ENCODE results near the gene TRAPPC5. TPM values are rescaled to one million over a fixed set of nuclear protein-coding genes. Genes with fewer than 3 reads are reported as not detected.

Gene TRAPPC5
- total RNA-seq, 1 experiment from 2014 or later = 124 TPM

DNA sequence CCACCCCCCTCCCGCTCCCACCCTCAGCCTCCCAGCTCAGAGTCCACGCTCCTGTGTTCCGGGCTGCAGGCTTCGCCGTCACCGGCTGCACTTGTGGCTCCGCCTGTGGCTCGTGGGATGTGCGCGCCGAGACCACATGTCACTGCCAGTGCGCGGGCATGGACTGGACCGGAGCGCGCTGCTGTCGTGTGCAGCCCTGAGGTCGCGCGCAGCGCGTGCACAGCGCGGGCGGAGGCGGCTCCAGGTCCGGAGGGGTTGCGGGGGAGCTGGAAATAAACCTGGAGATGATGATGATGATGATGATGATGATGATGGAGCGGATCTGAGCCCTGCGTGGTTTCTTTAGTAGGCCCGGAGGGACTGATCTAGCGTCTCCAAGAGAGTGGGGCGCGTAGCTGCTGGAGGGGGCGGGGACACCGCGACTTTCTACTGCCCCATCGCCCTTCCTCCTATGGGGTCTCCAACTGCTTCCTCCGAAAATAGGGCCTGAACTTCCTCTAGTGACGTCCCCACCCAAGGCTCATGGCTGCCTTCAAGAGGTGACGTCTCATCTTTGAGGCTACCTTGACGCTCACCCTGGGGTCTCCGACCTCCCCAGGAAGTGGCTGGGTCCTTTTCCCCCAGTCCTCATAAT, 10.4 kb upstream of the TRAPPC5 start (continued):
- TF ChIP-seq, protein P1, sequence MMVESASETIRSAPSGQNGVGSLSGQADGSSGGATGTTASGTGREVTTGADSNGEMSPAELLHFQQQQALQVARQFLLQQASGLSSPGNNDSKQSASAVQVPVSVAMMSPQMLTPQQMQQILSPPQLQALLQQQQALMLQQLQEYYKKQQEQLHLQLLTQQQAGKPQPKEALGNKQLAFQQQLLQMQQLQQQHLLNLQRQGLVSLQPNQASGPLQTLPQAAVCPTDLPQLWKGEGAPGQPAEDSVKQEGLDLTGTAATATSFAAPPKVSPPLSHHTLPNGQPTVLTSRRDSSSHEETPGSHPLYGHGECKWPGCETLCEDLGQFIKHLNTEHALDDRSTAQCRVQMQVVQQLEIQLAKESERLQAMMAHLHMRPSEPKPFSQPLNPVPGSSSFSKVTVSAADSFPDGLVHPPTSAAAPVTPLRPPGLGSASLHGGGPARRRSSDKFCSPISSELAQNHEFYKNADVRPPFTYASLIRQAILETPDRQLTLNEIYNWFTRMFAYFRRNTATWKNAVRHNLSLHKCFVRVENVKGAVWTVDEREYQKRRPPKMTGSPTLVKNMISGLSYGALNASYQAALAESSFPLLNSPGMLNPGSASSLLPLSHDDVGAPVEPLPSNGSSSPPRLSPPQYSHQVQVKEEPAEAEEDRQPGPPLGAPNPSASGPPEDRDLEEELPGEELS (CRISPR knock-in tag; IDR thresholded peaks at IDR 0.05) = peak; percentile 65; the same call in 1 of the 2 replicates
- TF ChIP-seq, protein P2, sequence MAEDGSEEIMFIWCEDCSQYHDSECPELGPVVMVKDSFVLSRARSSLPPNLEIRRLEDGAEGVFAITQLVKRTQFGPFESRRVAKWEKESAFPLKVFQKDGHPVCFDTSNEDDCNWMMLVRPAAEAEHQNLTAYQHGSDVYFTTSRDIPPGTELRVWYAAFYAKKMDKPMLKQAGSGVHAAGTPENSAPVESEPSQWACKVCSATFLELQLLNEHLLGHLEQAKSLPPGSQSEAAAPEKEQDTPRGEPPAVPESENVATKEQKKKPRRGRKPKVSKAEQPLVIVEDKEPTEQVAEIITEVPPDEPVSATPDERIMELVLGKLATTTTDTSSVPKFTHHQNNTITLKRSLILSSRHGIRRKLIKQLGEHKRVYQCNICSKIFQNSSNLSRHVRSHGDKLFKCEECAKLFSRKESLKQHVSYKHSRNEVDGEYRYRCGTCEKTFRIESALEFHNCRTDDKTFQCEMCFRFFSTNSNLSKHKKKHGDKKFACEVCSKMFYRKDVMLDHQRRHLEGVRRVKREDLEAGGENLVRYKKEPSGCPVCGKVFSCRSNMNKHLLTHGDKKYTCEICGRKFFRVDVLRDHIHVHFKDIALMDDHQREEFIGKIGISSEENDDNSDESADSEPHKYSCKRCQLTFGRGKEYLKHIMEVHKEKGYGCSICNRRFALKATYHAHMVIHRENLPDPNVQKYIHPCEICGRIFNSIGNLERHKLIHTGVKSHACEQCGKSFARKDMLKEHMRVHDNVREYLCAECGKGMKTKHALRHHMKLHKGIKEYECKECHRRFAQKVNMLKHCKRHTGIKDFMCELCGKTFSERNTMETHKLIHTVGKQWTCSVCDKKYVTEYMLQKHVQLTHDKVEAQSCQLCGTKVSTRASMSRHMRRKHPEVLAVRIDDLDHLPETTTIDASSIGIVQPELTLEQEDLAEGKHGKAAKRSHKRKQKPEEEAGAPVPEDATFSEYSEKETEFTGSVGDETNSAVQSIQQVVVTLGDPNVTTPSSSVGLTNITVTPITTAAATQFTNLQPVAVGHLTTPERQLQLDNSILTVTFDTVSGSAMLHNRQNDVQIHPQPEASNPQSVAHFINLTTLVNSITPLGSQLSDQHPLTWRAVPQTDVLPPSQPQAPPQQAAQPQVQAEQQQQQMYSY (CRISPR knock-in tag; IDR thresholded peaks at IDR 0.05) = peak; percentile 53; the same call in 1 of the 2 replicates
- 0 out of 2 replicates have a peak, but pooled peaks have one; percentile 24 for TF ChIP-seq ETV6 (CRISPR knock-in tag; IDR thresholded peaks at IDR 0.05)

DNA sequence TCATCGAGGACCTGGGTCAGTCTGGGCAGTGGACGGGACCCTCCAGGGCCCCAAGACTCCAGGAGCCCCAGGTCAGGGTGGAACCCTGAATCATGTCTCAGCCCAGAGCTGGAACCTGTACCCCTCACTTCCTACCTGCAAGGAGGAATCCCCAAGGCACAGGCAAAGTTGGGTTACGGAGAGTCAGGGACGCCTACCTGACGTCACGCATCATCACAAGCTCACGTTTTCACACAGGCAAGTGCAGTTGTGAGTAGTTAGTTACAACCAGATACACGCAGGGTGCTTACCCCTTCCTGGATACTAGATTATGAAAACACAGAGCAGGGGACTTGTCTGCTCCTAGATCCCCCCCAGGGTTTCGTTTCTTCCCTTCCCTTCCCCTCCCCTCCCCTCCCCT, 9.8 kb upstream of the TRAPPC5 start:
- Mint-ChIP-seq H3K27ac (no peak overlapping the region), H3K4me3 (peak overlapping the region; percentile 86), H3K9me3 (peaks cover 5% of the 10 kb centered on the region), H3K36me3 (no peaks in the 10 kb centered on the region; the same call in 1 of the 2 replicates), H3K27me3 (ENCODE audit: low read depth) (peaks cover 88% of the 10 kb centered on the region), H3K4me1 (peaks cover 9% of the 10 kb centered on the region)
- TF ChIP-seq, protein P3, sequence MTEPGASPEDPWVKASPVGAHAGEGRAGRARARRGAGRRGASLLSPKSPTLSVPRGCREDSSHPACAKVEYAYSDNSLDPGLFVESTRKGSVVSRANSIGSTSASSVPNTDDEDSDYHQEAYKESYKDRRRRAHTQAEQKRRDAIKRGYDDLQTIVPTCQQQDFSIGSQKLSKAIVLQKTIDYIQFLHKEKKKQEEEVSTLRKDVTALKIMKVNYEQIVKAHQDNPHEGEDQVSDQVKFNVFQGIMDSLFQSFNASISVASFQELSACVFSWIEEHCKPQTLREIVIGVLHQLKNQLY (CRISPR knock-in tag; IDR thresholded peaks at IDR 0.05) = no peak
- no peak for TF ChIP-seq JUN (CRISPR knock-in tag; IDR thresholded peaks at IDR 0.05)
- no peak for TF ChIP-seq GABPB1 (CRISPR knock-in tag; IDR thresholded peaks at IDR 0.05)
- TF ChIP-seq KAT7 (CRISPR knock-in tag; IDR thresholded peaks at IDR 0.05; ENCODE audit: borderline replicate concordance) = no peak
- TF ChIP-seq, protein P4, sequence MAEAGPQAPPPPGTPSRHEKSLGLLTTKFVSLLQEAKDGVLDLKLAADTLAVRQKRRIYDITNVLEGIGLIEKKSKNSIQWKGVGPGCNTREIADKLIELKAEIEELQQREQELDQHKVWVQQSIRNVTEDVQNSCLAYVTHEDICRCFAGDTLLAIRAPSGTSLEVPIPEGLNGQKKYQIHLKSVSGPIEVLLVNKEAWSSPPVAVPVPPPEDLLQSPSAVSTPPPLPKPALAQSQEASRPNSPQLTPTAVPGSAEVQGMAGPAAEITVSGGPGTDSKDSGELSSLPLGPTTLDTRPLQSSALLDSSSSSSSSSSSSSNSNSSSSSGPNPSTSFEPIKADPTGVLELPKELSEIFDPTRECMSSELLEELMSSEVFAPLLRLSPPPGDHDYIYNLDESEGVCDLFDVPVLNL (CRISPR knock-in tag; IDR thresholded peaks at IDR 0.05; ENCODE audit: borderline replicate concordance, low read depth) = no peak
- no peak for TF ChIP-seq ETV6 (CRISPR knock-in tag; IDR thresholded peaks at IDR 0.05)
- no peak for TF ChIP-seq SMAD3 (CRISPR knock-in tag; IDR thresholded peaks at IDR 0.05; ENCODE audit: borderline replicate concordance)
- TF ChIP-seq, protein P5, sequence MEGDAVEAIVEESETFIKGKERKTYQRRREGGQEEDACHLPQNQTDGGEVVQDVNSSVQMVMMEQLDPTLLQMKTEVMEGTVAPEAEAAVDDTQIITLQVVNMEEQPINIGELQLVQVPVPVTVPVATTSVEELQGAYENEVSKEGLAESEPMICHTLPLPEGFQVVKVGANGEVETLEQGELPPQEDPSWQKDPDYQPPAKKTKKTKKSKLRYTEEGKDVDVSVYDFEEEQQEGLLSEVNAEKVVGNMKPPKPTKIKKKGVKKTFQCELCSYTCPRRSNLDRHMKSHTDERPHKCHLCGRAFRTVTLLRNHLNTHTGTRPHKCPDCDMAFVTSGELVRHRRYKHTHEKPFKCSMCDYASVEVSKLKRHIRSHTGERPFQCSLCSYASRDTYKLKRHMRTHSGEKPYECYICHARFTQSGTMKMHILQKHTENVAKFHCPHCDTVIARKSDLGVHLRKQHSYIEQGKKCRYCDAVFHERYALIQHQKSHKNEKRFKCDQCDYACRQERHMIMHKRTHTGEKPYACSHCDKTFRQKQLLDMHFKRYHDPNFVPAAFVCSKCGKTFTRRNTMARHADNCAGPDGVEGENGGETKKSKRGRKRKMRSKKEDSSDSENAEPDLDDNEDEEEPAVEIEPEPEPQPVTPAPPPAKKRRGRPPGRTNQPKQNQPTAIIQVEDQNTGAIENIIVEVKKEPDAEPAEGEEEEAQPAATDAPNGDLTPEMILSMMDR (IDR thresholded peaks at IDR 0.05) = no peak
- no peak for TF ChIP-seq ZNF423 (CRISPR knock-in tag; IDR thresholded peaks at IDR 0.05)
- TF ChIP-seq, protein P6, sequence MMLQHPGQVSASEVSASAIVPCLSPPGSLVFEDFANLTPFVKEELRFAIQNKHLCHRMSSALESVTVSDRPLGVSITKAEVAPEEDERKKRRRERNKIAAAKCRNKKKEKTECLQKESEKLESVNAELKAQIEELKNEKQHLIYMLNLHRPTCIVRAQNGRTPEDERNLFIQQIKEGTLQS (CRISPR knock-in tag; conservative IDR thresholded peaks at IDR 0.05) = no peak
- no peak for TF ChIP-seq EMX1 (CRISPR knock-in tag; IDR thresholded peaks at IDR 0.05)
- TF ChIP-seq, protein P1 (CRISPR knock-in tag; IDR thresholded peaks at IDR 0.05) = no peak
- TF ChIP-seq, protein P7, sequence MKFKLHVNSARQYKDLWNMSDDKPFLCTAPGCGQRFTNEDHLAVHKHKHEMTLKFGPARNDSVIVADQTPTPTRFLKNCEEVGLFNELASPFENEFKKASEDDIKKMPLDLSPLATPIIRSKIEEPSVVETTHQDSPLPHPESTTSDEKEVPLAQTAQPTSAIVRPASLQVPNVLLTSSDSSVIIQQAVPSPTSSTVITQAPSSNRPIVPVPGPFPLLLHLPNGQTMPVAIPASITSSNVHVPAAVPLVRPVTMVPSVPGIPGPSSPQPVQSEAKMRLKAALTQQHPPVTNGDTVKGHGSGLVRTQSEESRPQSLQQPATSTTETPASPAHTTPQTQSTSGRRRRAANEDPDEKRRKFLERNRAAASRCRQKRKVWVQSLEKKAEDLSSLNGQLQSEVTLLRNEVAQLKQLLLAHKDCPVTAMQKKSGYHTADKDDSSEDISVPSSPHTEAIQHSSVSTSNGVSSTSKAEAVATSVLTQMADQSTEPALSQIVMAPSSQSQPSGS (CRISPR knock-in tag; IDR thresholded peaks at IDR 0.05; ENCODE audit: borderline replicate concordance, low read depth) = no peak
- TF ChIP-seq, protein P8, sequence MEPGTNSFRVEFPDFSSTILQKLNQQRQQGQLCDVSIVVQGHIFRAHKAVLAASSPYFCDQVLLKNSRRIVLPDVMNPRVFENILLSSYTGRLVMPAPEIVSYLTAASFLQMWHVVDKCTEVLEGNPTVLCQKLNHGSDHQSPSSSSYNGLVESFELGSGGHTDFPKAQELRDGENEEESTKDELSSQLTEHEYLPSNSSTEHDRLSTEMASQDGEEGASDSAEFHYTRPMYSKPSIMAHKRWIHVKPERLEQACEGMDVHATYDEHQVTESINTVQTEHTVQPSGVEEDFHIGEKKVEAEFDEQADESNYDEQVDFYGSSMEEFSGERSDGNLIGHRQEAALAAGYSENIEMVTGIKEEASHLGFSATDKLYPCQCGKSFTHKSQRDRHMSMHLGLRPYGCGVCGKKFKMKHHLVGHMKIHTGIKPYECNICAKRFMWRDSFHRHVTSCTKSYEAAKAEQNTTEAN (CRISPR knock-in tag; IDR thresholded peaks at IDR 0.05) = no peak
- TF ChIP-seq MYBL2 (CRISPR knock-in tag; IDR thresholded peaks at IDR 0.05) = no peak
- ATAC-seq = no peak
- DNase-seq (ENCODE audit: low spot score) = no peak
- CTCF ChIA-PET = interaction anchor here (1.5 to 5.5 kb wide), 4 partner anchors 10 to 129 kb away, joined by 4 to 57 read pairs (median 18); partner anchors contain the start of gene TRAPPC5
- POLR2A ChIA-PET = no interaction called here
